ENCODE data around the gene RSF1.

RSF1 gene

DNA sequence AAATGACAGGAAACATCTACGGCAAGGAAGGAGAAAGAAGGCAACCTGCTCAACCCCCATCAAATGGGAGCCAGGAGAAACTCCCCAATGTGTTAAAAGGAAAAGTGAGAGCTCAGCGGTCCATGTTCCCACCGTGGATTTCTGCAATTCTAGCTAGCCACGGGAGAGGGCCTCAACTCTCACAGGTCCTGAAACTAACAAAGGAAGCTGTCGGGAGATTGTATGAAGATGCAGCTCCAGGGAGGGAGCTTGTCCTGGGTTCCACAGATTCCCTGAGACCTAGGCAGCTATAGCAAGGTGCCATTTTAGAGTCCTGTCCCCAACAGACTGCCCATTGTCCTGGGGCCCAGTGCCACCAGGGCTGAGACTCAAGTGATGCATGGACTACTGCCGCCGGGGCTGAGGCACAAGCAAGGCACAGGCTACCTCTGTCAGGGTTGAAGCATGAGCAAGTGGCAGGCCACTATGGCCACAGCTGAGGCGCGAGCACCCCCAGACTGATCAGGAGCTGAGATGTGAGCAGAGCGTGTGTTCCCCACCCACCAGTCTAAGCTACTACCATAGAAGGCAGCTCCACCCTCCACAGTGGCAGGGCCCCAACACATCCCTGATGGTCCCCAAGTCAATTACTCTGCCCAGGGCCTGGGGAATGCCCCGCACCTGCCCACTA is 31.3 kb downstream of the RSF1 start:
- Histone ChIP-seq H3K4me3 (ENCODE audit: low read depth in 1 of 5, low read length in 5 of 5) (no peak overlapping the region), H3K9me3 (ENCODE audit: control insufficient read depth in 5 of 5, low read length in 5 of 5) (no peaks in the 10 kb centered on the region), H3K27ac (ENCODE audit: low read depth, low read length) (no peak overlapping the region), H3K9ac (ENCODE audit: low read length in 5 of 5) (no peak overlapping the region), H3K36me3 (ENCODE audit: control insufficient read depth in 5 of 5, insufficient read depth in 5 of 5, low read length in 5 of 5) (peaks cover 0 to 5% (median 0%) of the 10 kb centered on the region in 5 donors), H3K4me1 (ENCODE audit: control insufficient read depth in 5 of 5, insufficient read depth in 5 of 5, low read length in 5 of 5) (peaks cover 0 to 11% (median 2%) of the 10 kb centered on the region in 5 donors), H3K27me3 (ENCODE audit: control insufficient read depth in 5 of 5, insufficient read depth in 4 of 5, low read length in 5 of 5) (no peaks in the 10 kb centered on the region)

- Histone ChIP-seq H3K27me3 (ENCODE audit: control insufficient read depth in 5 of 5, insufficient read depth in 4 of 5, low read length in 5 of 5) (no peaks in the 10 kb centered on the region), H3K36me3 (ENCODE audit: control insufficient read depth in 5 of 5, insufficient read depth in 5 of 5, low read length in 5 of 5) (peaks cover 0 to 3% (median 0%) of the 10 kb centered on the region in 5 donors), H3K4me1 (ENCODE audit: control insufficient read depth in 5 of 5, insufficient read depth in 5 of 5, low read length in 5 of 5) (peaks cover 0 to 9% (median 2%) of the 10 kb centered on the region in 5 donors), H3K4me3 (ENCODE audit: low read depth in 1 of 5, low read length in 5 of 5) (no peak overlapping the region), H3K9me3 (ENCODE audit: control insufficient read depth in 5 of 5, low read length in 5 of 5) (no peaks in the 10 kb centered on the region), H3K9ac (ENCODE audit: low read length in 5 of 5) (no peak overlapping the region), H3K27ac (ENCODE audit: low read depth, low read length) (no peak overlapping the region)
These were observed 36.0 kb downstream of the RSF1 start for GRCh38 chr11:77784572-77784971.

DNA sequence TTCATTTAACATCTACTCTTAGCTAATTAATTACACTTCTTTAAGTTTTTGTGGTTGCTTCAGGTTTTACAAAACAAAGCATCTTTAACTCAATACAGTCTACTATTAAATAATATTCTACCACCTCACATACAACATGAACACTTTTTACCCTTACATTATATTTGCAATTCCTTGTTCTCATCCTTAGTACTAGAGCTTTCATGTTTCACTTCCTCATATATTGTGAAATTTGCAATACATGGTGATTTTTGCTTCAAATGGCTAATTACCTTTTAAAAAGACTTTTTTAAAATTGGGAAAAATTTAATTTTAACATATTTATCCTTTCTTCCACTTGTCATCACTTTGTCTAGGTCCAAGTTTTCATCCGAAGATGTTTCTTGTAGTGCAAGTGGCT is 37.5 kb downstream of the RSF1 start:
- Histone ChIP-seq H3K9me3 (ENCODE audit: control insufficient read depth in 5 of 5, low read length in 5 of 5) (no peaks in the 10 kb centered on the region), H3K27ac (ENCODE audit: low read depth, low read length) (no peak overlapping the region), H3K4me1 (ENCODE audit: control insufficient read depth in 5 of 5, insufficient read depth in 5 of 5, low read length in 5 of 5) (peaks cover 0 to 9% (median 0%) of the 10 kb centered on the region in 5 donors), H3K27me3 (ENCODE audit: control insufficient read depth in 5 of 5, insufficient read depth in 4 of 5, low read length in 5 of 5) (no peaks in the 10 kb centered on the region), H3K4me3 (ENCODE audit: low read depth in 1 of 5, low read length in 5 of 5) (no peak overlapping the region), H3K36me3 (ENCODE audit: control insufficient read depth in 5 of 5, insufficient read depth in 5 of 5, low read length in 5 of 5) (no peaks in the 10 kb centered on the region), H3K9ac (ENCODE audit: low read length in 5 of 5) (no peak overlapping the region)

DNA sequence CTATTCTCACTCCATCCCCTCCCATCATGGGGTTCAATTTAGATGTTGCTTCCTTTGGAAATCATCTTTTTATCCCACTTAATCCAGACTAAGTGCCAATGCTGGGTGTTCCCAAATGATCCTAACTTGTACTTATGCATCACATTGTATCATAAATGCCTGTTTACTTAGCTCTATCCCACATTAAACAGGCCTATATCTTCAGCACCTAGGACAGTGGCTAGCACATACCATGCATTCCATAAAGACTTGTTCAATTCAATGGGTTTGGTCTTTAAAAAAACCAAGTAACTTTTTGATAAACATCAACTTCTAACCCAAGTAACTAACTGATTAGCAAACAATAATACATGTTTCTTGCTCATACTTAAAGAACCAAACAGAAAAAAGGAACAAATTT is 40.6 kb downstream of the RSF1 start:
- H3K27ac ChIP-seq (ENCODE audit: low read depth, low read length), result no peak overlapping the region
- H3K4me3 ChIP-seq (ENCODE audit: low read depth in 1 of 5, low read length in 5 of 5), result no peak overlapping the region

GRCh38 chr11:77778549-77778948 is 42.0 kb downstream of the RSF1 start:
- Histone ChIP-seq H3K27ac (ENCODE audit: low read depth, low read length) (no peak overlapping the region), H3K4me1 (ENCODE audit: control insufficient read depth in 5 of 5, insufficient read depth in 5 of 5, low read length in 5 of 5) (no peaks in the 10 kb centered on the region), H3K36me3 (ENCODE audit: control insufficient read depth in 5 of 5, insufficient read depth in 5 of 5, low read length in 5 of 5) (no peaks in the 10 kb centered on the region), H3K9me3 (ENCODE audit: control insufficient read depth in 5 of 5, low read length in 5 of 5) (no peaks in the 10 kb centered on the region), H3K27me3 (ENCODE audit: control insufficient read depth in 5 of 5, insufficient read depth in 4 of 5, low read length in 5 of 5) (no peaks in the 10 kb centered on the region), H3K9ac (ENCODE audit: low read length in 5 of 5) (no peak overlapping the region), H3K4me3 (ENCODE audit: low read depth in 1 of 5, low read length in 5 of 5) (no peak overlapping the region)

More for the DNA sequence above, 40.6 kb downstream of the RSF1 start:
- no peak overlapping the region for H3K9ac ChIP-seq (ENCODE audit: low read length in 5 of 5)
- no peaks in the 10 kb centered on the region for H3K36me3 ChIP-seq (ENCODE audit: control insufficient read depth in 5 of 5, insufficient read depth in 5 of 5, low read length in 5 of 5)
- no peaks in the 10 kb centered on the region for H3K9me3 ChIP-seq (ENCODE audit: control insufficient read depth in 5 of 5, low read length in 5 of 5)
- H3K4me1 ChIP-seq (ENCODE audit: control insufficient read depth in 5 of 5, insufficient read depth in 5 of 5, low read length in 5 of 5), result peaks cover 0 to 4% (median 0%) of the 10 kb centered on the region in 5 donors
- no peaks in the 10 kb centered on the region for H3K27me3 ChIP-seq (ENCODE audit: control insufficient read depth in 5 of 5, insufficient read depth in 4 of 5, low read length in 5 of 5)

GRCh38 chr11:77778118-77778517 is 42.4 kb downstream of the RSF1 start:
- Histone ChIP-seq H3K9ac (ENCODE audit: low read length in 5 of 5) (no peak overlapping the region), H3K9me3 (ENCODE audit: control insufficient read depth in 5 of 5, low read length in 5 of 5) (no peaks in the 10 kb centered on the region), H3K27me3 (ENCODE audit: control insufficient read depth in 5 of 5, insufficient read depth in 4 of 5, low read length in 5 of 5) (no peaks in the 10 kb centered on the region), H3K4me1 (ENCODE audit: control insufficient read depth in 5 of 5, insufficient read depth in 5 of 5, low read length in 5 of 5) (no peaks in the 10 kb centered on the region), H3K36me3 (ENCODE audit: control insufficient read depth in 5 of 5, insufficient read depth in 5 of 5, low read length in 5 of 5) (no peaks in the 10 kb centered on the region), H3K4me3 (ENCODE audit: low read depth in 1 of 5, low read length in 5 of 5) (no peak overlapping the region), H3K27ac (ENCODE audit: low read depth, low read length) (no peak overlapping the region)

- no peak overlapping the region for H3K27ac ChIP-seq (ENCODE audit: low read depth, low read length)
- peaks cover 0 to 2% (median 0%) of the 10 kb centered on the region in 5 donors for H3K4me1 ChIP-seq (ENCODE audit: control insufficient read depth in 5 of 5, insufficient read depth in 5 of 5, low read length in 5 of 5)
- H3K36me3 ChIP-seq (ENCODE audit: control insufficient read depth in 5 of 5, insufficient read depth in 5 of 5, low read length in 5 of 5), result no peaks in the 10 kb centered on the region
- H3K9me3 ChIP-seq (ENCODE audit: control insufficient read depth in 5 of 5, low read length in 5 of 5), result no peaks in the 10 kb centered on the region
- no peak overlapping the region for H3K4me3 ChIP-seq (ENCODE audit: low read depth in 1 of 5, low read length in 5 of 5)
- no peak overlapping the region for H3K9ac ChIP-seq (ENCODE audit: low read length in 5 of 5)
- H3K27me3 ChIP-seq (ENCODE audit: control insufficient read depth in 5 of 5, insufficient read depth in 4 of 5, low read length in 5 of 5), result no peaks in the 10 kb centered on the region
These were observed 44.1 kb downstream of the RSF1 start for GRCh38 chr11:77776455-77776854.

DNA sequence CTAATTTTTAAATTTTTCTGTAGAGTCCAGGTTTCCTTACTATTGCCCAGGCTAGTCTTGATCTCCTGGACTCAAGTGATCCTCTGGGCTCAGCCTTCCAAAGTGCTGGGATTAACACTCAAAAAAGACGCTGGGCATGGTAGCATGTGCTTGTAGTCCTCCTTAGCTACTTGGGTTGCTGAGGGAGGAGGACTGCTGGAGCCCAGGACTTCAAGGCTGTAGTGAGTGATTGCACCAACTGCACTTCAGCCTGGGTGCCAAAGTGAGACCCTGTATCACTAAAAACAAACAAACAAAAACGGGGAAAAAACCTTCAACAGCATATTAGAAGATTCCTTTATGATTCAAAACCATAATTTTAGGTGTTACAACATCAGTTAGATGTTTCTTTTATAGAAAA is 44.6 kb downstream of the RSF1 start:
- Histone ChIP-seq H3K9me3 (ENCODE audit: control insufficient read depth in 5 of 5, low read length in 5 of 5) (no peaks in the 10 kb centered on the region), H3K36me3 (ENCODE audit: control insufficient read depth in 5 of 5, insufficient read depth in 5 of 5, low read length in 5 of 5) (no peaks in the 10 kb centered on the region), H3K27ac (ENCODE audit: low read depth, low read length) (no peak overlapping the region), H3K4me1 (ENCODE audit: control insufficient read depth in 5 of 5, insufficient read depth in 5 of 5, low read length in 5 of 5) (peaks cover 0 to 8% (median 5%) of the 10 kb centered on the region in 5 donors), H3K4me3 (ENCODE audit: low read depth in 1 of 5, low read length in 5 of 5) (no peak overlapping the region), H3K9ac (ENCODE audit: low read length in 5 of 5) (no peak overlapping the region), H3K27me3 (ENCODE audit: control insufficient read depth in 5 of 5, insufficient read depth in 4 of 5, low read length in 5 of 5) (no peaks in the 10 kb centered on the region)

DNA sequence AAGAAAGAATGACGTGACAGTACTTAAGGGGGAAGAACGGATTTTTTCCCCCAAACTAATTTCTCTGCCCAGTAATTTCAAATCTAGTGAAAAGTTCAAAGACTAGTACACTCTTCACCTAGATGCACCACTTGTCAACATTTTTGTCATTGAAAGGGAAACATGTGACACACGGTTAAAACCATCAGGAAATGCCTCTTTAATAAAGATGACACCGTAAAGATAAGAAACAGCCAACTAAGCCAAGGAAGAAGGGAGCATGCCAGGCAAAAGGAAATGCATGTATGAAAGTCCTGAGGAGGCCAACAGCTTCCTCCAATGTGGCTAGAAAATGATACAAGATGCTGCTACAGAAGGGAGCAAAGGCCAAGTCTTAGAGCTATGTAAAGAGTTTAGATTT is 49.4 kb downstream of the RSF1 start:
- H3K36me3 ChIP-seq (ENCODE audit: control insufficient read depth in 5 of 5, insufficient read depth in 5 of 5, low read length in 5 of 5), result no peaks in the 10 kb centered on the region
- no peaks in the 10 kb centered on the region for H3K27me3 ChIP-seq (ENCODE audit: control insufficient read depth in 5 of 5, insufficient read depth in 4 of 5, low read length in 5 of 5)
- peaks cover 0 to 11% (median 10%) of the 10 kb centered on the region in 5 donors for H3K4me1 ChIP-seq (ENCODE audit: control insufficient read depth in 5 of 5, insufficient read depth in 5 of 5, low read length in 5 of 5)
- no peaks in the 10 kb centered on the region for H3K9me3 ChIP-seq (ENCODE audit: control insufficient read depth in 5 of 5, low read length in 5 of 5)
- no peak overlapping the region for H3K4me3 ChIP-seq (ENCODE audit: low read depth in 1 of 5, low read length in 5 of 5)
- no peak overlapping the region for H3K9ac ChIP-seq (ENCODE audit: low read length in 5 of 5)
- no peak overlapping the region for H3K27ac ChIP-seq (ENCODE audit: low read depth, low read length)

DNA sequence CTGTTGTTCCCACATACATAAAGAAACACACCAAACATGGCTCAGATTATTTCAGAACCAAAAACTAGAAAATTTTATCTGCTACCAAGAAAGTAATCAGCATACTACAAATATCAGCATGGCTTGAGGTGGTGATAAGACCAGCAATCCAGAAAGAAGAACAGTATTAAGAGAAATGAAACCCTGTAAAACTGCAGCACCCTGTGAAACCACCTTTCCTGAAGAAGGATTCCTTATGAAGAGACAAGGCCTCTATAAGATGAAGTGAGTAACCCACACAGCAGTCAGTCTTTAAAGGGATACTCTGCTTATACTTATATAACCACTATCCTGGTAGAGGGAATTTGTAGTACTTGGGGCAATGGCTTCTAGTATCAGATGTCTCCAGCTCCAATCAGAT is 49.9 kb downstream of the RSF1 start:
- H3K4me3 ChIP-seq (ENCODE audit: low read depth in 1 of 5, low read length in 5 of 5), result no peak overlapping the region

More for the DNA sequence above, 49.9 kb downstream of the RSF1 start:
- Histone ChIP-seq H3K27me3 (ENCODE audit: control insufficient read depth in 5 of 5, insufficient read depth in 4 of 5, low read length in 5 of 5) (no peaks in the 10 kb centered on the region), H3K9ac (ENCODE audit: low read length in 5 of 5) (no peak overlapping the region), H3K27ac (ENCODE audit: low read depth, low read length) (no peak overlapping the region), H3K4me1 (ENCODE audit: control insufficient read depth in 5 of 5, insufficient read depth in 5 of 5, low read length in 5 of 5) (peaks cover 0 to 11% (median 10%) of the 10 kb centered on the region in 5 donors), H3K36me3 (ENCODE audit: control insufficient read depth in 5 of 5, insufficient read depth in 5 of 5, low read length in 5 of 5) (no peaks in the 10 kb centered on the region), H3K9me3 (ENCODE audit: control insufficient read depth in 5 of 5, low read length in 5 of 5) (no peaks in the 10 kb centered on the region)

Data from subcutaneous abdominal adipose tissue (tissue), 5 donors.